ENCODE data around the gene NTMT1.

- peak; percentile 88 to 100 (median 99) for TF ChIP-seq CTCF (IDR thresholded peaks at IDR 0.05)
- peak in 1 of 2 donors; percentile 32 for TF ChIP-seq POLR2A (IDR thresholded peaks at IDR 0.05)
- peak in 1 of 2 donors; percentile 6 for TF ChIP-seq EP300 (IDR thresholded peaks at IDR 0.05)
Observed at GRCh38 chr9:129610473-129611306, 15.3 kb upstream of the NTMT1 start.
